GM18951 (cell line): ENCODE measurements around the gene UCHL5.
"Not testable (repeated sequence)": the region's sequence is repeated elsewhere in the genome, so short reads cannot be mapped to it uniquely, and the experiment has no call there.

Source experiments
- POLR2A ChIP-seq: IDR thresholded peaks from 4 replicates; pipeline ENCODE4 v1.6.1; 2011; ENCODE audit warnings: mild to moderate bottlenecking; ENCODE audit not compliant: insufficient read length, insufficient read depth; ENCODE audit errors: extremely low read depth
- in situ Hi-C: fragments of 300-500 bp; cut with MboI; formaldehyde crosslinking; loops from one replicate; pipeline ENCODE4 v1.12.0; 2022; ENCODE audit warnings: low sequenced_read_pairs, mixed read lengths, inconsistent platforms; ENCODE audit not compliant: unreplicated experiment

UCHL5 gene

DNA sequence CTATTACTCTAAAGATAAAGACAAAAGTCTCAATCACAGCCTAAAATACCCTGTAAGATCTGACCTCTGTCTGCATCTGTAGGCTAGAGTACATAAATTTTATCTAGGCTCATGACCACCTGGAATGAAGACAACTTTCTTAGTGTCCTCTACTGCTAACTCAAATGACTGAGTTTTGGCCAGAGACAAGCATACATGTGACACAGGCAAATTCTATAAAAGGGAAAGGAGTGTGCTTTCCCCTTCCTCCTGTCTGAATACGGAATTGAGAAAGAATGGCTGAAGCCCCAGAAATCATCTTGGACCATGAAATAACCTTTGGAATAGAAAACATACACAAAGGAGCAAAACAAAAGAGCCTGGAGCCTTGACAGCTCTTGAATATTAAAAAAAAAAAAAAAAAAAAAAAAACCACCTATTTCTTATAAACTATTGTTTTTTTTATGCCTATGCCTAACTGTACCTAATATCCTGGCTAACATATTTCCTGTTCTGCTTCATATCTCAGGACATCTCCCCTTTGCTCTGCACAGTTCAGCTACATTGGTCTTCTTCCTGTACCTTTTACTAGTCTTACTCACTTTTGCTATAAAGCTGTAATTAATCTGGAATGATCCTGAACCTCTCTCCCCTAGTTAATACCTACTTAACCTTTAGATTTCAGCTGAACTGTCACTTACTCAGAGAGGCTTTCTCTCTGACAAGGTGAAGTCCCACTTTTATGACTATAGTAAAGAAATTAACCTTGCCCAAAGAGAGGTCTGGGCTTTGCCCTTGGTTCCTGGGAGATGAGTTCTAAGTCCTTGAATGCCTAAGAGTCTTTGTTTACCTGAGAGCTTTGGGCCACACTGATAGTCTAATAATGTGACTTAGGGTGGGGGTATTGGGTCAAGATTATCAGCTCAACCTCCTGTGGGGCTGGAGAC lies 16.1 kb downstream of the UCHL5 start:
- TF ChIP-seq POLR2A: no peak
- in situ Hi-C loops: no loop called here

- in situ Hi-C loops: no loop called here
- no peak for TF ChIP-seq POLR2A
Measured at GRCh38 chr1:193040011-193040410, 19.1 kb downstream of the UCHL5 start.

DNA sequence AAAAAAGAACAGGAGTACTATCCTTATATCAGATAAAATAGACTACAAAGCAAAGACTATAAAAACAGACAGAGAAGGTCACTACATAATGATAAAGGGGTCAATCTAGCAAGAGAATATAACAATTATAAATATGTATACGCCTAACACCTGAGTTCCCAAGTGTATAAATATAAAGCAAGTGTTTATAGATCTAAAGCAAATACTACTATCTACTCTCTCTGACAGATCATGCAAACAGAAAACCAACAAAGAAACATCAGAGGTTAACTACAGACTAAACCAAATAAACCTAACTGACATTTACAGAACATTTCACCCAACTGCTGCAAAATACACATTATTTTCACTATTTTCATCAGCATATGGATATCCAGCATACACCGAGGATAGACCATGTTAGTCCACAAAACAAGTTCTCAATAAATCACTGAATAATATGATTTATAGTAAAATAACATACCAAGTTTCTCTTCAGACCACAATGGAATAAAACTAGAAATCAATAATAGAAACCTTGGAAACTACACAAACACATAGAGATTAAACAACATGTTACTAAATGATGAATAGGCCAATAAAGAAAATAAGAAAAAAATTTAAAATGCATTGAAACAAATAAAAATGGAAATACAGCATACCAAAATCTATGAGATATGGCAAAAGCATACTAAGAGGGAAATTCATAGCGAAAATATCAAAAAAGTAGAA lies 22.7 kb downstream of the UCHL5 start:
- no peak for TF ChIP-seq POLR2A

DNA sequence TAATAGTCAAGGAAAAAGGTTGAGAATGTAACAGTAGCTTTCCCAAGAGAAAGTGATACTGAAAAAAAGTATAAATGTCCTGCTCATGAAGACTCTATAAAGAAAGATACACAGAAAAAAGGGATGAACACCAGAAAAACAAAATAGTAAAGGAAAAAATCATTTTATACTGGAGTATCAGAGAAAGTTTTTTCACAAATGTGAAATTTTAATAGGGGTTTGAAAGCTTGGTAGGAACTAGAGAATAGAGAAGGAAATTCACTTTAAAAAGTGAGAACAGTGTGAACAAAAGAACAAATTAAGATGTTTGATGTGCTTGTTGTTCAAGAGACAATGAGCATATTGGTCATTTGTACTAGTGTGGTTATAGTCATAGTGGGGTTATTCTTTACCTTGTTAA lies 25.6 kb downstream of the UCHL5 start:
- in situ Hi-C loops: no loop called here
- no peak for TF ChIP-seq POLR2A

More for the DNA sequence above, 22.7 kb downstream of the UCHL5 start:
- in situ Hi-C loops: no loop called here

DNA sequence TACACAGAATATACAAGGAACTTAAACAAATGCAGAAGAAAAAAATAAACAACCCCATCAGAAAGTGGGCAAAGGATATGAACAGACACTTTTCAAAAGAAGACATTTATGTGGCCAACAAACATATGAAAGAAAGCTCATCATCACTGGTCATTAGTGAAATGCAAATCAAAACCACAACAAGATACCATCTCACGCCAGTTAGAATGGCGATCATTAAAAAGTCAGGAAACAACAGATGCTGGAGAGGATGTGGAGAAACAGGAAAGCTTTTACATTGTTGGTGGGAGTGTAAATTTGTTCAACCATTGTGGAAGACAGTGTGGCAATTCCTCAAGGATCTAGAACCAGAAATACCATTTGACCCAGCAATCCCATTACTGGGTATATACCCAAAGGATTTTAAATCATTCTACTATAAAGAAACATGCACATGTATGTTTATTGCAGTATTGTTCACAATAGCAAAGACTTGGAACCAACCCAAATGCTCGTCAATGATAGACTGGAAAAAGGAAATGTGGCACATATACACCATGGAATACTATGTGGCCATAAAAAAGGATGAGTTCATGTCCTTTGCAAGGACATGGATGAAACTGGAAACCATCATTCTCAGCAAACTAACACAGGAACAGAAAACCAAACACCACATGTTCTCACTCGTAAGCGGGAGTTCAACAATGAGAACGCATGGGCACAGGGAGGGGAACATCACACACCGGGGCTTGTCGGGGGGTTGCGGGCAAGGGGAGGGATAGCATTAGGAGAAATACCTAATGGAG lies 26.3 kb downstream of the UCHL5 start:
- in situ Hi-C loops: not testable (repeated sequence)

- in situ Hi-C loops: no loop called here
- no peak for TF ChIP-seq POLR2A
Measured at GRCh38 chr1:193031431-193031830, 27.7 kb downstream of the UCHL5 start.

DNA sequence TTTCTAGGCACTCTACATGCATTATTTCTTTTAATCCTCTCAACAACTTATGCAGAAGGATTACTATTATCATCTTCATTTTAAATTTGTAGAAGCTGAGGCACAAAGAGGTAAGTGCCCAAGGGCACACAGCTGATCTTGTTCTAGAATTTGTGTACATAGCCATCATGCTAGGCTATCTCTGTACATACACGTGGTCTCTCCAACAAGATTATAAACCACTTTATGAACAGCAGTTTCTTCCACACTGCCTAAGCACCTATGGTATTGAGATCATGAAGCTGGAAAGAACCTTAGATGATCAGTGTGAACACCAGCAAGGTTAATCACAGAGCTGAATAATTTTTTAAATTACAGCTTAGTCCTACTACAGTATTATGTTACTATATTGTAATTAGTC lies 28.9 kb downstream of the UCHL5 start:
- TF ChIP-seq POLR2A: no peak
- in situ Hi-C loops: no loop called here

DNA sequence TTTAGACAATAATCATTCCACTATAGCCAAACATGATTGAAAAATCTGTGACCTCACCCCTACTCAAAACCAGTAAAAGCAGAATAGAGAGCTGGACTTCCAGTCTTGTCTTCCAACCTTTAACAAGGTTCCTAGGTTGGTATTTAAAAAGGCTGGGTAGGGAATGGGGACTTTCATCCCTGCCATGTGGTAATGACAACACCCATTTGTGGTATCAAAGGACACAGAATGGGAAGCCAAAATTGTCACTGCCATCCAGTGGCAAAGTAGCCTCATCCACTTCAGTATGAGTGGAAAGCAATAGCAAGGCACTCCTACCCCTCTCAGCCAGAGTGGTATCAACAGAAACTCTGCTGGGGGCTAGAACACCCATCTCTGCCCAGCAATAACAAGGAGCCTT lies 33.9 kb downstream of the UCHL5 start:
- no peak for TF ChIP-seq POLR2A
- in situ Hi-C loops: no loop called here

- no peak for TF ChIP-seq POLR2A
- in situ Hi-C loops: loop anchor here (10.0 kb wide), 2 partner anchors 225 to 545 kb away; no protein-coding TSS in a partner anchor
Measured at GRCh38 chr1:193019442-193020026, 39.6 kb downstream of the UCHL5 start.

DNA sequence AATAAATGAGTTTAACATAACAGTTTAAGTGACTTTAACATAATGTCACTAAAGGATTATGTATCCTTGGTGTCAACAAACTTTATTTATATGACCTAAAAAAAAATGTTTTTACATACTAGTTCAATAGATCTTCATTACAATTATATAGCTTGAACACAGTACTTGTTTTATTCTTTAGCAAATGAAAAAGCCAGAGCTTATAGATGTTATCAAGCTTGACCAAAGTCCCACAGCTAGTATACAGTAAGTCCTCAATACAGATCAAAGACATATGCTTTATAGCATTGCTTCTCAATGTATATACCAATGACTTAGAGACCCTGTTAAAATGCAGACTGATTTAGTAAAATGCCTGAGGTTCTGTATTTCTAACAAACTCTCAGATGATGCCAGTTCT lies 42.4 kb downstream of the UCHL5 start:
- in situ Hi-C loops: loop anchor here (10.0 kb wide), 2 partner anchors 222 to 542 kb away; no protein-coding TSS in a partner anchor
- TF ChIP-seq POLR2A: no peak

DNA sequence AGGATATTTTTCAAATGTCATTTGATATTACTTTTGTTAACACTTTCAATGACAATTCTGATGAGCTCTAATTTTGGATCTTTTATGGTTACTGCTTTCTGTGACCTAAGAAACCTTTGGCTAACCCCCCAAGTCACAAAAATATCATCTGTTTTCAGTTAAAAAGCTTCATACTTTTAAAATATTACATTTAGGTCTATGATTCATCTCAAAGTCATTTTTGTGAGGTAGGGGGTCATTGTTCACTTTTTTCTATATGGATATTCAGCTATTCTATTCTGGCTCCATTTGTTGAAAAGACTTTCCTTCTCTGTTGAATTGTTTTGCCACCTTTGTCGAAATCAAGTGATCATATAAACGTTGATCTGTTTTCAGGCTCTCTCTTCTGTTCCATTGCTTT lies 44.8 kb downstream of the UCHL5 start:
- in situ Hi-C loops: loop anchor here (10.0 kb wide), 2 partner anchors 220 to 540 kb away; no protein-coding TSS in a partner anchor
- no peak for TF ChIP-seq POLR2A

- in situ Hi-C loops: loop anchor here (10.0 kb wide), 2 partner anchors 219 to 539 kb away; no protein-coding TSS in a partner anchor
- TF ChIP-seq POLR2A: no peak
Measured at GRCh38 chr1:193013707-193014106, 45.5 kb downstream of the UCHL5 start.
